NOMO-1 treated with DMSO at 0.1 percent for 48 hours (cell line): Measurements from ENCODE around the gene EPHX1.
"Not testable (repeated sequence)": the region's sequence is repeated elsewhere in the genome, so short reads cannot be mapped to it uniquely, and the experiment has no call there.

ENCODE experiments used
- DNase-seq: peaks from one replicate; lab custom pipeline; 2025; ENCODE audit not compliant: unreplicated experiment; lab: John Stamatoyannopoulos, UW

Gene EPHX1

GRCh38 chr1:225815526-225816178 is 5.7 kb downstream of the EPHX1 start:
- DNase-seq, result no peak

GRCh38 chr1:225816643-225817538 is 7.0 kb downstream of the EPHX1 start:
- no peak for DNase-seq

DNA sequence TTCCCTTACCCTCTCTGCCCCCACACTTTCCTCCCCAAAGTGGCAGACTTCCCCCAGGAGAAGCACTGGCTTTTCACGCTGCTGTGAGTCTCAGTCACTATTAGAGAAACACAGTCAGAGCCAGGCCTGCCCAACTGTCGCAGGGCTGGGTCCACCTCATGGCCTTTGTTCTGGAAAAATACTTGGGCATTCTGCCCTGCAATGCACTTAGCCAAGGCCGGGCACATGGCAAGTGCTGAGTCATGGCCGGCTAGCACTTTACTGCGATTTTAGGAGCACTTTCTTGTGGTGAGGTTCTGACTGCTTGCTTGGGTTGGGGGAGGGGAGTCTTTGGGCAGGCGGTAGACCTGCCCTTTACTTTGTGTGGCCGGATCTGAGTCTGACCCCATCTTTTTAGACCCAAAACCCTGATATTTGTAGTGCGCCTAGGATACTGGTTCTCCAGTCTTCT is 7.7 kb downstream of the EPHX1 start:
- peak; percentile 36 for DNase-seq

DNA sequence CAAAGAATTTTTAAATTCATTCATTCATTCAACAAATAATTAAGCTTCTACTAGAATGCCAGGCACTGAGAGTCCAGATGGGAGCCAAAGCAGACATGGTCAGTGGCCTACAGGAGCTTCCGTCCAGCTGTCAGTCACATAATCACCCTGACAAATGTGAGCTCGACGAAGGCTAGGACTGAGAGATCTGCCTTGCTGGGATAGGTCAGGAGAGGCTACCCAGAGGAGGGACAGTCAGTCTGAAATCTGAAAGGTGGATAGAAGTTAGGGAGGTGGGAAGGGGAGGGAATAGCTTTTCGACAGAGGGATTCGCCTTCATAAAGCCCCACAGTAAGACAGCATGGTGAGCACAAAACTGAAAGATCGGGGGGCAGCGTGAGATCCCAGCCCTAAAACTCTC is 8.3 kb downstream of the EPHX1 start:
- no peak for DNase-seq

GRCh38 chr1:225819346-225820192 is 9.6 kb downstream of the EPHX1 start:
- no peak for DNase-seq

GRCh38 chr1:225820522-225821120 is 10.7 kb downstream of the EPHX1 start:
- no peak for DNase-seq

DNA sequence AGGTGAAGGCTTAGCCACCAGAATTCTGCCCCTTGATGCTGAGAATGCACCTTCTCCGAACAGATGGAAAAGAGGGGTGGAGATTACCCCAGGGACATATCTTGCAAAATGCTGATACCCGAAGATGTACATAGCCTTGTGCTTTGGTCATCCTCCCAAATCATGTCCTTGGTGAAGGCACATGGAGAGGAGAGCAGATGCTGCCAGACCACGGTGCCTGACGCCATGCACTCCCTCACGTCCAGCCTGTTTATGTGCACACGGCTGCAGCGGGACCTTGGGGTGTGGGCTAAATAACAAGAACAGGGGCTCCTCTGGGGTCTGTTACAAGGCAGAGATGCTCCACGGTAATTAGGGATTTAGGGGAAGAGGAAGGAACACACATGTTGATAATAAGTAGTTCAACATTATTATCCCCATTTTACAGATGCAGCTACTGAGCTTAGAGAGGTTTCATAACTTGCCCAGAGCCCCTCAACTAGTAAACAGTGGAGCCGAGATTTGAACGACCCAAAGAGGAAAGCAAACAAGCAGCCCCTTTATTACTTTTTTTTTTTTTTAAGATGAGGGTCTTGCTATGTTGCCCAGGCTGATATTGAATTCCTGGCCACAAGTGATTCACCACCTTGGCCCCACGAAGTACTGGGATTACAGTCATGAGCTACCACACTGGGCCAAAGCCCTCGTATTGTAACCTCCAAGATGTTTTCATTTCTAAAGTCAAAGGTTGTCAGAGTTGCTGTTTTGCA is 12.9 kb downstream of the EPHX1 start:
- no peak for DNase-seq

- no peak for DNase-seq
Measured at GRCh38 chr1:225823811-225824261, 13.9 kb downstream of the EPHX1 start.

DNA sequence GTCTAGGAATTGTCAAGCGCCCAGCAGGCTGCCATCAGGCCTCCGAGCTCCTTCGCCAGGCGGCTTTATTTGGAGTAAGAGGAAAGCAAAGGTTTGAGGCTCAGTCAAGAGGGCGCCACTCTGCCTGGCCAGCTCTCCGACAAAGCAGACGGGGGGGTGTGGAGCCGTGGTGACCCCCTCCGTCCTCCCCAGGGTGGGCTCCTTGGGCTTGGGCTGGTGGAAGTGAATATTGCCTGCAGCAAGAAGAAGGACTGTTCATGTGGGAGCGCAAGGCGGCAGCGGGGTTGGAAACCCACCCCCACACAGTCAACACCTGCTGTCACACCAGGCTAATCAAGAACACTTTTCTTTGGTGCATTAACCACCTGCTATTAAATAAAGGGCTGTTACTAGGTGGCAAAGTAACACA is 14.6 kb downstream of the EPHX1 start:
- no peak for DNase-seq

- no peak for DNase-seq
Measured at GRCh38 chr1:225825078-225825477, 15.2 kb downstream of the EPHX1 start.

DNA sequence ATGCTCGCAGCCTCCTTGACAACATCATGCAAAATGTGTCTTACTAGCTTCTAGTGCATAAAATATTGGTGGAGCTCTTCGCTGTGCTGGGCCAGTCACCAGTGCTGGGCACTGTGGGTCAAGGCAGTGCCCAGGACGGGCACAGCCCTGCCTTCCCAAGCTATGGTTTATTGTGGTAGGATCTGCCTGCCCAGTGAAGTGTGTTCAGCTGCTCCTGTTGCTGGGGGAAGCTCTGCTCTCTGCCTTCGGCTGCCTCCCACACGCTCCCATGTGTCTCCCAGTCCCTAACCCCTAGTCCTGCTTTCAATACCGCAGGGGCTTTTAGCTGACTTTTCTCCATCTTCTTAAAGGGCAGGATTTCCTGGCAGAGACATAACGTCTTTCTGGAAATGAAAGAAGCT is 15.7 kb downstream of the EPHX1 start:
- no peak for DNase-seq

- no peak for DNase-seq
Measured at GRCh38 chr1:225827076-225827475, 17.2 kb downstream of the EPHX1 start.

- DNase-seq, result no peak
Measured at GRCh38 chr1:225828706-225829345, 18.9 kb downstream of the EPHX1 start.

GRCh38 chr1:225830841-225831240 is 20.9 kb downstream of the EPHX1 start:
- no peak for DNase-seq

- no peak for DNase-seq
Measured at GRCh38 chr1:225834417-225835329, 24.7 kb downstream of the EPHX1 start.

DNA sequence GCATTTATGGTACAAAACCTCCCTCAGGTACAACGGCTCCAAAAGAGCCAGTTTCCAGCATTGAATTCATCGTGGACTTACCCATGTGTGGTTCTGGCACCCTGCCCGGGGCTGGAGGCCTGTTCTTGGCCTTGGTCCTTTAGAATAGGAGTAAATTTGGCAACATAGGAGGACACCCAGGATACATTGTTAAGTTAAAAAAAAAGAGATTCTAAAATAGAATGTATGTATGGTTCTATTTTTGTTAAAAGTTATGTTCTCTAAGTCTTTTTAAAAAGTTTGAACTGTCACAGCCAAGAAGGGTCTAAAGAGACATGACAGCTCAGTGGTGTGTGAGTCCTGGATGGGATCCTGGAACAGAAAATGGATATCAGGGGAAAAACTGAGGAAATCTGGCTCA is 25.9 kb downstream of the EPHX1 start:
- no peak for DNase-seq

DNA sequence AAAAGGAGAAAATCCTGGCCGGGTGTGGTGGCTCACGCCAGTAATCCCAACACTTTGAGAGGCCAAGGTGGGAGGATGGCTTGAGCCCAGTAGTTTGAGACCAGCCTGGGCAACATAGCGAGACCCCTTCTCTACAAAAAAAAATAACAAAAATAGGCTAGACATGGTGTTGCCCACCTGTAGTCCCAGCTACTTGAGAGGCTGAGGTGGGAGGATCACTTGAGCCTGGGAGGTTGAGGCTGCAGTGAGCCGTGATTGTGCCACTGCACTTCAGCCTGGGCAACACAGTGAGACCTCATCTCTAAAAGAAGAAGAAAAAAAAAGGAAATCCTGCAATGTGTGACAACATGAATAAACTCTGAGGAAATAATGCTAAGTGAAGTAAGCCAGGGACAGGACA is 26.4 kb downstream of the EPHX1 start:
- not testable (repeated sequence) for DNase-seq

- no peak for DNase-seq
Measured at GRCh38 chr1:225838793-225839192, 28.9 kb downstream of the EPHX1 start.

DNA sequence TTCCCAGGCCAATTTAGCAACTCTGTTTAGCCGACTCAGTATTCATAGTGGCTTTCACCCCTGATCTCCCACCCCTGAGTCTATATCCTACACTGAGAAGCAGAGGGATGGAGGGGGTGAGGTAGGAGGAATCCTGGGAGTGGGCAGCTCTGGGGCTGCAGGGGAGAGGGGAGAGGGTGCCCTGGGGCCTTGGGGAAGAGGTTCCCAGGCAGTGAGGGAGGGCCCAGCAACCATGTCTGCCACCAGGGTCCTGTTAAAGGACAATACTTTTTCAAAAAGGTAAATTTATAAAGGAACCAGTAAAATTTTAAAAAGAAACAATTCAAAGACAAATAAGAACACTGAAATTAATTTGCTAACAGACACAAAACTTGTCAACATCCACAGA is 30.3 kb downstream of the EPHX1 start:
- DNase-seq, result no peak
